ENCODE measurements around the gene ARSG.

- TF ChIP-seq ZFP1 (CRISPR knock-in tag; IDR thresholded peaks at IDR 0.05) (no peak), CBFB (CRISPR knock-in tag; IDR thresholded peaks at IDR 0.05) (no peak), NCOA4 (IDR thresholded peaks at IDR 0.05; ENCODE audit: partially characterized antibody) (no peak), NR3C1 (CRISPR knock-in tag; IDR thresholded peaks at IDR 0.05) (no peak), MXI1 (IDR thresholded peaks at IDR 0.05; ENCODE audit: low read depth, low read length) (no peak), ZBTB8A (IDR thresholded peaks at IDR 0.05; ENCODE audit: partially characterized antibody) (no peak), BRD4 (IDR thresholded peaks at IDR 0.05) (no peak), HIVEP1 (CRISPR knock-in tag; IDR thresholded peaks at IDR 0.05) (no peak), CBX5 (IDR thresholded peaks at IDR 0.05; ENCODE audit: borderline replicate concordance, low read depth) (no peak), ZBTB49 (CRISPR knock-in tag; IDR thresholded peaks at IDR 0.05; ENCODE audit: borderline replicate concordance) (no peak), POLR3A (IDR thresholded peaks at IDR 0.05; ENCODE audit: borderline replicate concordance, extremely low read depth, insufficient read depth, insufficient read length) (no peak)
- TF ChIP-seq, protein P1, sequence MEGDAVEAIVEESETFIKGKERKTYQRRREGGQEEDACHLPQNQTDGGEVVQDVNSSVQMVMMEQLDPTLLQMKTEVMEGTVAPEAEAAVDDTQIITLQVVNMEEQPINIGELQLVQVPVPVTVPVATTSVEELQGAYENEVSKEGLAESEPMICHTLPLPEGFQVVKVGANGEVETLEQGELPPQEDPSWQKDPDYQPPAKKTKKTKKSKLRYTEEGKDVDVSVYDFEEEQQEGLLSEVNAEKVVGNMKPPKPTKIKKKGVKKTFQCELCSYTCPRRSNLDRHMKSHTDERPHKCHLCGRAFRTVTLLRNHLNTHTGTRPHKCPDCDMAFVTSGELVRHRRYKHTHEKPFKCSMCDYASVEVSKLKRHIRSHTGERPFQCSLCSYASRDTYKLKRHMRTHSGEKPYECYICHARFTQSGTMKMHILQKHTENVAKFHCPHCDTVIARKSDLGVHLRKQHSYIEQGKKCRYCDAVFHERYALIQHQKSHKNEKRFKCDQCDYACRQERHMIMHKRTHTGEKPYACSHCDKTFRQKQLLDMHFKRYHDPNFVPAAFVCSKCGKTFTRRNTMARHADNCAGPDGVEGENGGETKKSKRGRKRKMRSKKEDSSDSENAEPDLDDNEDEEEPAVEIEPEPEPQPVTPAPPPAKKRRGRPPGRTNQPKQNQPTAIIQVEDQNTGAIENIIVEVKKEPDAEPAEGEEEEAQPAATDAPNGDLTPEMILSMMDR (IDR thresholded peaks at IDR 0.05 in 2 of 3, conservative IDR thresholded peaks at IDR 0.05 in 1 of 3; ENCODE audit: insufficient read depth in 2 of 3, low read depth in 1 of 3, low read length in 3 of 3): no peak
- TF ChIP-seq, protein P2, sequence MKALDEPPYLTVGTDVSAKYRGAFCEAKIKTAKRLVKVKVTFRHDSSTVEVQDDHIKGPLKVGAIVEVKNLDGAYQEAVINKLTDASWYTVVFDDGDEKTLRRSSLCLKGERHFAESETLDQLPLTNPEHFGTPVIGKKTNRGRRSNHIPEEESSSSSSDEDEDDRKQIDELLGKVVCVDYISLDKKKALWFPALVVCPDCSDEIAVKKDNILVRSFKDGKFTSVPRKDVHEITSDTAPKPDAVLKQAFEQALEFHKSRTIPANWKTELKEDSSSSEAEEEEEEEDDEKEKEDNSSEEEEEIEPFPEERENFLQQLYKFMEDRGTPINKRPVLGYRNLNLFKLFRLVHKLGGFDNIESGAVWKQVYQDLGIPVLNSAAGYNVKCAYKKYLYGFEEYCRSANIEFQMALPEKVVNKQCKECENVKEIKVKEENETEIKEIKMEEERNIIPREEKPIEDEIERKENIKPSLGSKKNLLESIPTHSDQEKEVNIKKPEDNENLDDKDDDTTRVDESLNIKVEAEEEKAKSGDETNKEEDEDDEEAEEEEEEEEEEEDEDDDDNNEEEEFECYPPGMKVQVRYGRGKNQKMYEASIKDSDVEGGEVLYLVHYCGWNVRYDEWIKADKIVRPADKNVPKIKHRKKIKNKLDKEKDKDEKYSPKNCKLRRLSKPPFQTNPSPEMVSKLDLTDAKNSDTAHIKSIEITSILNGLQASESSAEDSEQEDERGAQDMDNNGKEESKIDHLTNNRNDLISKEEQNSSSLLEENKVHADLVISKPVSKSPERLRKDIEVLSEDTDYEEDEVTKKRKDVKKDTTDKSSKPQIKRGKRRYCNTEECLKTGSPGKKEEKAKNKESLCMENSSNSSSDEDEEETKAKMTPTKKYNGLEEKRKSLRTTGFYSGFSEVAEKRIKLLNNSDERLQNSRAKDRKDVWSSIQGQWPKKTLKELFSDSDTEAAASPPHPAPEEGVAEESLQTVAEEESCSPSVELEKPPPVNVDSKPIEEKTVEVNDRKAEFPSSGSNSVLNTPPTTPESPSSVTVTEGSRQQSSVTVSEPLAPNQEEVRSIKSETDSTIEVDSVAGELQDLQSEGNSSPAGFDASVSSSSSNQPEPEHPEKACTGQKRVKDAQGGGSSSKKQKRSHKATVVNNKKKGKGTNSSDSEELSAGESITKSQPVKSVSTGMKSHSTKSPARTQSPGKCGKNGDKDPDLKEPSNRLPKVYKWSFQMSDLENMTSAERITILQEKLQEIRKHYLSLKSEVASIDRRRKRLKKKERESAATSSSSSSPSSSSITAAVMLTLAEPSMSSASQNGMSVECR (CRISPR knock-in tag; IDR thresholded peaks at IDR 0.05): no peak
- TF ChIP-seq, protein P3, sequence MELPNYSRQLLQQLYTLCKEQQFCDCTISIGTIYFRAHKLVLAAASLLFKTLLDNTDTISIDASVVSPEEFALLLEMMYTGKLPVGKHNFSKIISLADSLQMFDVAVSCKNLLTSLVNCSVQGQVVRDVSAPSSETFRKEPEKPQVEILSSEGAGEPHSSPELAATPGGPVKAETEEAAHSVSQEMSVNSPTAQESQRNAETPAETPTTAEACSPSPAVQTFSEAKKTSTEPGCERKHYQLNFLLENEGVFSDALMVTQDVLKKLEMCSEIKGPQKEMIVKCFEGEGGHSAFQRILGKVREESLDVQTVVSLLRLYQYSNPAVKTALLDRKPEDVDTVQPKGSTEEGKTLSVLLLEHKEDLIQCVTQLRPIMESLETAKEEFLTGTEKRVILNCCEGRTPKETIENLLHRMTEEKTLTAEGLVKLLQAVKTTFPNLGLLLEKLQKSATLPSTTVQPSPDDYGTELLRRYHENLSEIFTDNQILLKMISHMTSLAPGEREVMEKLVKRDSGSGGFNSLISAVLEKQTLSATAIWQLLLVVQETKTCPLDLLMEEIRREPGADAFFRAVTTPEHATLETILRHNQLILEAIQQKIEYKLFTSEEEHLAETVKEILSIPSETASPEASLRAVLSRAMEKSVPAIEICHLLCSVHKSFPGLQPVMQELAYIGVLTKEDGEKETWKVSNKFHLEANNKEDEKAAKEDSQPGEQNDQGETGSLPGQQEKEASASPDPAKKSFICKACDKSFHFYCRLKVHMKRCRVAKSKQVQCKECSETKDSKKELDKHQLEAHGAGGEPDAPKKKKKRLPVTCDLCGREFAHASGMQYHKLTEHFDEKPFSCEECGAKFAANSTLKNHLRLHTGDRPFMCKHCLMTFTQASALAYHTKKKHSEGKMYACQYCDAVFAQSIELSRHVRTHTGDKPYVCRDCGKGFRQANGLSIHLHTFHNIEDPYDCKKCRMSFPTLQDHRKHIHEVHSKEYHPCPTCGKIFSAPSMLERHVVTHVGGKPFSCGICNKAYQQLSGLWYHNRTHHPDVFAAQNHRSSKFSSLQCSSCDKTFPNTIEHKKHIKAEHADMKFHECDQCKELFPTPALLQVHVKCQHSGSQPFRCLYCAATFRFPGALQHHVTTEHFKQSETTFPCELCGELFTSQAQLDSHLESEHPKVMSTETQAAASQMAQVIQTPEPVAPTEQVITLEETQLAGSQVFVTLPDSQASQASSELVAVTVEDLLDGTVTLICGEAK (IDR thresholded peaks at IDR 0.05): no peak
- TF ChIP-seq, protein P3 (CRISPR knock-in tag; IDR thresholded peaks at IDR 0.05): no peak
Measured at GRCh38 chr17:68461589-68461988, 170.3 kb downstream of the ARSG start.
